ENCODE measurements around the gene IL12RB2. TPM values are rescaled to one million over a fixed set of nuclear protein-coding genes. Genes with fewer than 3 reads are reported as not detected.
"Not testable (repeated sequence)": the region's sequence is repeated elsewhere in the genome, so short reads cannot be mapped to it uniquely, and the experiment has no call there.

IL12RB2 gene
- polyA plus RNA-seq, 1 of the 3 experiments (the other 2 are of a cell fraction), result not detected

- TF ChIP-seq YY1 (IDR thresholded peaks at IDR 0.05; ENCODE audit: low read depth), result no peak
- no peak for TF ChIP-seq RCOR1 (IDR thresholded peaks at IDR 0.05; ENCODE audit: low read length)
- no peak for TF ChIP-seq GATA2 (CRISPR knock-in tag; IDR thresholded peaks at IDR 0.05)
- no peak for TF ChIP-seq POLR2AphosphoS5 (IDR thresholded peaks at IDR 0.05; ENCODE audit: low read depth, low read length)
These were observed 134.1 kb downstream of the IL12RB2 start (continued) for GRCh38 chr1:67441739-67442281.

- H2AFZ ChIP-seq (ENCODE audit: low read depth); H3K4me3 ChIP-seq (ENCODE audit: low read depth in 2 of 2, low read length in 1 of 2); CTCF ChIA-PET; H3K4me1 ChIP-seq (ENCODE audit: control insufficient read depth in 1 of 2, insufficient read depth in 2 of 2, low read depth in 1 of 2, low read length in 1 of 2); H3K9me2 ChIP-seq; H3K27ac ChIP-seq (ENCODE audit: low read depth in 2 of 2, low read length in 1 of 2); H3K36me3 ChIP-seq (replicated peaks in 1 of 2; ENCODE audit: control insufficient read depth in 1 of 2, insufficient read depth in 2 of 2, low read length in 1 of 2); H3K9ac ChIP-seq; H3K27me3 ChIP-seq (ENCODE audit: insufficient read depth); H3K4me2 ChIP-seq; H4K20me1 ChIP-seq (ENCODE audit: insufficient read depth); H3F3A ChIP-seq (replicated peaks; ENCODE audit: insufficient read depth); H3K9me3 ChIP-seq; H3K79me2 ChIP-seq (ENCODE audit: insufficient read depth); DNase-seq: not testable (repeated sequence)
- 70% methylated on average over 5 of the region's 5 CpGs for WGBS (ENCODE audit: low lambda C conversion rate)
- POLR2A ChIA-PET, result interaction anchor here (0.6 kb wide), 1 partner anchor 16 kb away, joined by 3 read pairs; the partner anchor contains the start of gene SERBP1
These were observed 138.3 kb downstream of the IL12RB2 start for GRCh38 chr1:67446014-67446413.

Small RNA genes within 50 kb of the gene (small RNA-seq; reads per million reads assigned to genes)
- gene RNU4ATAC4P (0 reads per million in 7 experiments), gene RNU6-387P (0 to 15.0 (median 0) reads per million in 7 experiments)

Other genes with a start within 250 kb of the IL12RB2 start
- gene C1orf141, start 172.9 kb upstream of the IL12RB2 start, polyA plus RNA-seq (2012; rRNA removed), result not detected in 2 replicates
- not detected in 2 replicates for gene IL23R, start 141.4 kb upstream of the IL12RB2 start, polyA plus RNA-seq (2012; rRNA removed)
- gene SERBP1, start 122.5 kb downstream of the IL12RB2 start, polyA plus RNA-seq (2012; rRNA removed), result 177 and 194 TPM in 2 replicates

Measured in SK-N-SH (cell line).